ENCODE results near the gene WASHC2A.
"Not testable (repeated sequence)": the region's sequence is repeated elsewhere in the genome, so short reads cannot be mapped to it uniquely, and the experiment has no call there.

DNA sequence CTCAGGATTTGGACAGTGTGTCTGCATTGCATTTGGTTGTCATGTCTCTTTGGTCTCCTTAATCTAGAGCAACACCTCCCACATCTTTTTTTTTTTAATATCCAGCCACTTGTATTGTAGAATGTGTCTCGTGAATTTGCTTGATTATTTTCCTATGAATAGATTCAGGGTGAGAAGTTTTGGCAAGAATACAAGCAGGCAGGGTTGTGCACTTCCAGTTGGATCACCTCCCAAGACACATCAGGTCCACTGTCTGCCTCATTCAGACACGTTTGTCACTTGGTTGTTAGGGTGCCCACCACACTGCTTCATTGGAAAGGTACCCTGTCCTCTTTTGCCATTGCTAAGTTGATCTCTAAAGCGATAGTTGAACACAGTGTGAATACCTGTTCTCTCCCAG lies 30.9 kb downstream of the WASHC2A start:
- TF ChIP-seq, protein P1, sequence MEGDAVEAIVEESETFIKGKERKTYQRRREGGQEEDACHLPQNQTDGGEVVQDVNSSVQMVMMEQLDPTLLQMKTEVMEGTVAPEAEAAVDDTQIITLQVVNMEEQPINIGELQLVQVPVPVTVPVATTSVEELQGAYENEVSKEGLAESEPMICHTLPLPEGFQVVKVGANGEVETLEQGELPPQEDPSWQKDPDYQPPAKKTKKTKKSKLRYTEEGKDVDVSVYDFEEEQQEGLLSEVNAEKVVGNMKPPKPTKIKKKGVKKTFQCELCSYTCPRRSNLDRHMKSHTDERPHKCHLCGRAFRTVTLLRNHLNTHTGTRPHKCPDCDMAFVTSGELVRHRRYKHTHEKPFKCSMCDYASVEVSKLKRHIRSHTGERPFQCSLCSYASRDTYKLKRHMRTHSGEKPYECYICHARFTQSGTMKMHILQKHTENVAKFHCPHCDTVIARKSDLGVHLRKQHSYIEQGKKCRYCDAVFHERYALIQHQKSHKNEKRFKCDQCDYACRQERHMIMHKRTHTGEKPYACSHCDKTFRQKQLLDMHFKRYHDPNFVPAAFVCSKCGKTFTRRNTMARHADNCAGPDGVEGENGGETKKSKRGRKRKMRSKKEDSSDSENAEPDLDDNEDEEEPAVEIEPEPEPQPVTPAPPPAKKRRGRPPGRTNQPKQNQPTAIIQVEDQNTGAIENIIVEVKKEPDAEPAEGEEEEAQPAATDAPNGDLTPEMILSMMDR (conservative IDR thresholded peaks at IDR 0.05; ENCODE audit: low read depth, low read length): not testable (repeated sequence)
- TF ChIP-seq EZH2 (IDR thresholded peaks at IDR 0.05; ENCODE audit: borderline replicate concordance, low read depth, low read length, poor library complexity, severe bottlenecking): not testable (repeated sequence)
